A549 (cell line): ENCODE data around the gene GLP2R.

Experiments
- CHD2 ChIP-seq: fragments of 150-350 bp; IDR thresholded peaks from 2 replicates; pipeline ENCODE4 v1.6.1; 2014; ENCODE audit warnings: low read length; ENCODE audit not compliant: partially characterized antibody
- CTCF ChIP-seq: fragments of >200 bp; sonication (Bioruptor Twin); formaldehyde crosslinking; IDR thresholded peaks from 3 replicates; pipeline ENCODE4 v1.5.1; 2016
- EP300 ChIP-seq, 2 experiments: fragments of >200 bp; sonication (Bioruptor Twin); formaldehyde crosslinking; IDR thresholded peaks; 2 replicates in 1 of 2; 3 replicates in 1 of 2; pipeline ENCODE4 v1.6.1; 2016 to 2017
- JUN ChIP-seq, 2 experiments: fragments of >200 bp; sonication (Bioruptor Twin); formaldehyde crosslinking; IDR thresholded peaks; 2 replicates in 1 of 2; 3 replicates in 1 of 2; pipeline ENCODE4 v1.6.1; 2016 to 2017
- KDM1A ChIP-seq: fragments of 200-600 bp; sonication (generic); IDR thresholded peaks from 2 replicates; pipeline ENCODE4 v1.6.1; 2016; ENCODE audit warnings: low read depth, mild to moderate bottlenecking
- MAZ ChIP-seq: fragments of 150-350 bp; IDR thresholded peaks from 2 replicates; pipeline ENCODE4 v1.6.1; 2014; ENCODE audit warnings: antibody characterized with exemption, low read depth, low read length, borderline replicate concordance
- PHF8 ChIP-seq: fragments of 200-600 bp; sonication (generic); IDR thresholded peaks from 2 replicates; pipeline ENCODE4 v1.6.1; 2016; ENCODE audit warnings: low read depth, mild to moderate bottlenecking, antibody characterized with exemption, moderate library complexity, borderline replicate concordance
- POLR2A ChIP-seq: IDR thresholded peaks from 2 replicates; pipeline ENCODE4 v1.6.1; 2012; ENCODE audit warnings: mild to moderate bottlenecking, low read length
- RAD21 ChIP-seq, 2 experiments: fragments of >200 bp in 1 of 2; sonication (Bioruptor Twin) in 1 of 2; formaldehyde crosslinking in 1 of 2; IDR thresholded peaks in 1 of 2; conservative IDR thresholded peaks in 1 of 2; 2 replicates in 1 of 2; 3 replicates in 1 of 2; pipeline ENCODE4 v1.6.1; 2012 to 2018; ENCODE audit warnings: inconsistent platforms in 1 of 2
- TP53 ChIP-seq: fragments of 250-450 bp; sonication (Bioruptor Pico); IDR thresholded peaks from 2 replicates; pipeline ENCODE4 v1.5.0; 2021; ENCODE audit warnings: mild to moderate bottlenecking, moderate library complexity
- USF2 ChIP-seq: fragments of 450-650 bp; IDR thresholded peaks from 2 replicates; pipeline ENCODE4 v1.6.1; 2014; ENCODE audit warnings: antibody characterized with exemption
- ZNF302 ChIP-seq: fragments of 250-450 bp; sonication (Bioruptor Pico); IDR thresholded peaks from 2 replicates; pipeline ENCODE4 v1.9.0; 2021; ENCODE audit warnings: inconsistent platforms, mild to moderate bottlenecking, moderate library complexity

- TF ChIP-seq TP53 (CRISPR knock-in tag): no peak
- peak; percentile 84; the same call in 1 of the 2 replicates for TF ChIP-seq ZNF302
- TF ChIP-seq CTCF: no peak
- peak; percentile 38 to 49 for TF ChIP-seq RAD21 (conservative IDR thresholded peaks at IDR 0.05 in 1 of 2, IDR thresholded peaks at IDR 0.05 in 1 of 2)
- TF ChIP-seq POLR2A: no peak
- peak; percentile 89 to 91; a peak in 4 of 5 replicates for TF ChIP-seq JUN (IDR thresholded peaks at IDR 0.05)
- TF ChIP-seq CHD2: no peak
- no peak for TF ChIP-seq MAZ
- TF ChIP-seq PHF8: no peak
- TF ChIP-seq KDM1A: no peak
- peak; percentile 83 to 88 for TF ChIP-seq EP300 (IDR thresholded peaks at IDR 0.05)
- TF ChIP-seq USF2: peak; percentile 74
These were observed 16.5 kb downstream of the GLP2R start for GRCh38 chr17:9842057-9842758.
